Middle frontal gyrus (tissue), 1 donor: ENCODE results near the gene SLK.

Source experiments
- DNase-seq: peaks from one replicate; pipeline ENCODE4 v3.0.0-alpha.2; 2015; ENCODE audit warnings: low spot score; ENCODE audit errors: extremely low spot score

The SLK gene

DNA sequence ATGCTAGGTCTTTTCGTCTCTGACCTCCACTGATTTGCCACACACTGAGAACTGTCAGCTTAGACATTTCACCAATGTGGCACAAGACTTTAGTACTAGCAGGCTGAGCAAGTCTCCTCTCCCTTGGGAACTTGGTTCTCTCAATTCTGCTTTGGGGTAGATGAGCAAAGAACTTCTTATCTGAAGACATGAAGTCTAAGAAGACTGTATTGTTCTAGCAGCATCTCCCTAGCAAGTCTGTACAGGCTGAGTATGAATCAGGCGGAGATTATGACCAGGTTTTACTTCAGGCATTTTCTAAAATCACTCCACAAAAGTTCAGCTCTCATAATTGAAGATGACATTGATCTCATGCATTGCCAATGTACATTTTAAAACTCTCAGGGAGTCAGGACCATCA, 25.1 kb upstream of the SLK start:
- no peak for DNase-seq

DNA sequence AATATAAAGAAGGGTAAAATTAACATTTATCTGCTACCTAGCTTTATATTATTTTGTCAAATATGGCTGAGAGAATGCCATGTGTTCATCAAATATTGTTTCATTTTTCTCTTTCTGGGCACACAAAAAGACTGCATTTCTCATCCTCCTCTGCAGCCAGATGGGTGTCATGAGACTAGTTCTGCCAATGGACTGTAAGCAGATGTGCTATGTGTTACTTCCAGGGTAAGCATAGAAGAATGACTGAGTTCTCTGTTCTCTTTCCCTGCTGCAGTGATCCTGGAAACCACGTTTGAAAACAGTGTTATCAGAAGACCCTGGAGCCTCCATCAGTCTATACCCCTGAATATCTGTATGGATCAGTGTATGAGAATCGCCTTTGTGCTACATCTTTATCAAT, 24.1 kb upstream of the SLK start:
- DNase-seq = no peak

DNA sequence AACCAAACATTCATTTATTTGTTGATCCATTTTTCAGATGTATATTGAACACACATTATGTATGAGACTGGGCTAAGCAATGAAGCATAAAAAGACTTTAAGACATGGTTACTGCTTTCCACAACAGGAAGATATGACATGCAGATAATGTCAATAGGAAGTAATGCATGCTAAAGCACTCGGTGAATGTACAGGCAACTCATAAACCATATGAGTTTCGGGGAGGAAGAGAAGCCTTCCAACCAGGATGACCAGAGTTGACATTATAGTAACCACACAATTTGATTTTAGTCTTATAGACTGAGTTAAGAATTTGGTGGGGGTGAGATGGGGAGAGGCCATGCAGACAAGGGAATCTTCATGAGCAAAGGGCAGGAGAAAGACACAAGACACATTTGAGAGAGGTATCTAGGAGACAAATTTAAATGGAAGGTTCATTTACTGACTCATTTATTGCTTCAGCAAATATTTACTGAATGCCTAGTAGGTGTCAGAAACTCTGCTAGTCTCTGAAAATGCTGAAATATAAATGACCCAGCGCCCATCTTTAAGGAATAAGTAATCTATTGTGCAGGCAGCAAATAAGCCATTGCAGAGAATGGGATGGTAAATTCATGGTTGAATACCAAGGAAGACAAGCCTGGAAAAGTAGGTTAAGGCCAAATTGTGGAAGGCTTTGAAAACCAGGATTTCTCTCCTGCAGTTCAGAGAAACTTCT, 19.0 kb upstream of the SLK start:
- no peak for DNase-seq

DNA sequence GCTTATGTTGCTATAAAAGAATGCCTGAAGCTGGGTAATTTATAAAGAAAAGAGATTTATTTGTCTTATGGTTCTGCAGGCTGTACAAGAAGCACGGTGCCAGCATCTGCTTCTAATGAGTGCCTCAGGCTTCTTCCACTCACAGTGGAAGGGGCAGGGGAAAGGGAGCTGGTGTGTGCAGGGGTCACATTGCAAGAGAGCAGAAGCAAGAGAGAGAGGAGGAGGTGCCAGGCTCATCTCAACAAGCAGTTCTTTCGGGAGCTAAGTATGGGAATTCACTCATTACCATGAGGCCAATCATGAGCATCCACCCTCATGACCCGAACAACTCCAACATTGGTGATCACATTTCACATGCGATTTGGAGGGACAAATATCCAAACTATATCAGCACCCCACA, 17.2 kb upstream of the SLK start:
- DNase-seq = no peak

DNA sequence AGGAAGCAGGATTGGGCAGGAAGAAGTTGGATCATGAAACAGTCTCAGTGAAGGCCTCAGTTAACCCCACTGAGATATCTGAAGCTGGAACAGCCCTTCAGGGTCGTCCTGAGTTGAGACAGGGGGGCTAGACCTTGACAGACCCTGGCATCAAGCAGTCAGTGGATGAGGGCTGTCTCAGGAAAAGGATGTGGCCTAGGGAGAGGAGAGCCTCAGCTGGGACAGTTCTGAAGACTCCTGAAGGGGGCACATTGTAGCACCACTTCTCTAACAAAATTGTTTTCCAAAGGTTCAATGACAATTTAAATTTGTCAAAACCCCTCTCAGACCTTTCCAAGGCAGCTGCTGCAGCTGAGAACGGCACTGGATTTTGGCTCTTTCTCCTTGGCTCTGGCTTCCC, 15.8 kb upstream of the SLK start:
- no peak for DNase-seq

DNA sequence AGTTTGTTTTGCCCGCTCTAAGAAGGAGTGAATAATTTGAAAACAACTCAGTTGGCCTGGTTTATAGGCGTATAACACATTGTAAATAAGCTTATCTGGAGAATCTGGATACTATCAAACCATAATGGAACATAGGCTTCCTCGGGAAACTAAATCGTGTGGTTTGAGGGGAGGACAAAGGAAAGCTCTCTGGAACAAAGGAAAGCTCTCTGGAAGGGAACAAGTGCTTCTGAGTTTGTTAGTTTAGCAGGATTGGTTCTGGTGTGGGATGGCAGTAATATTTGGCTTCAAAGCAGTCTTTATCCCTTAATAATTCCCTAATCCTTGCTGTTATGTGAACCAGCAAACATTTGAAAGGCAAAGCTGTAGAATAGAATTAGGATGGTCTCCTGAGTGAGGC, 15.0 kb upstream of the SLK start:
- no peak for DNase-seq

DNA sequence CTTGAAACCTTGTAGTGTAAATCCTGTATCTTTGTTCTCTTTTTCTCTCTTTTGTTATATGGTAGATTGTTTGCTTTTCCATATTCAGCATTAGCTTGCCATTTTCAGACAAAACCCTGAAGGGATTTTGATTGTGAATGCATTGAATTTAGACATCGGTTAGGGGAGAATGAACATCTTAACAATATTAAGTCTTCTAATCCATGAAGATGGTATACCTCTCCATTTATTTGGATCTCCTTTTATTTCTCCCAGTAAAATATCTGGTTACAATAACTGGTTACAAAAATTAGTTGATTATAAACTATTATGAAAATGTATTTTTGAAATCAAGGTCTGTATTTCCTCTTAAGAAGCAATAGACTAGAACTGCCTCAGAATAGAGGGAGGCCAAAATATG, 12.4 kb upstream of the SLK start:
- no peak for DNase-seq

DNA sequence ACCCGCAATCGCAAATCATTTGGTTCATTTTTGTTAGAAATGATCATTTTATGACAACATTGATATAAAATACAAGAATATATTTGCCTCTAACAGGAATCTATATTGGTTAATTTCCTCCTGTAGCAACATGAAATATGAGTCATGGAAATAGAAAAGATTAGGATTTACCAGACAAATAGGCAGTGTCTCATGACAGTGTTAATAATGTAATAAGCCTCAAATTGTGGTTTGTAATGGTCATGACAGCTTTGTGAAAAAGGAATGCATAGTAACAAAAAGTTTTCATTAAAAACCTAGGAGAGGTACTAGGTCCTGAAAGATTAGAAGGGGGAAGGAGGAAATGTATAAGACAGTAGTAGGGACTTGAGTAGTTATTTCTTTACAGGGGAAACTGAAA, 7.9 kb upstream of the SLK start:
- DNase-seq = no peak

DNA sequence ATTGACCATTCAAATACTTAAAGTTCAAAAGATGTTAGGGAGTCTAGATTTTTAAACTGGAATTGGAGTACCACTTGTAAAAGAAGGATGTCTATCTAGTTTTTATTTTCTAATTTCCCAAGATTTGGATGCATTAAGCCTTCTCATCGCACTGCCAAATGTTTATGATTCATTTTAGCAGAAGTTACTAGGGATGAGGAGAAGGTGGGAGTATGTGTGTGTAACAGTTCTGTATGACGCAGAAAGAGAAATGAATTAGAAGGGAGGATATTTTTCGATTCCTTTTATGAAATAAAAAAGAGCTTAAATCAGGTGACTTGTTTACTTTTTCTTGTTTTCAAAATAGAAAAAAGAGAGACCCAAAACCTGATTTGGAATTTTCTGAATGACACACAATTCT, 6.8 kb upstream of the SLK start:
- DNase-seq = no peak

DNA sequence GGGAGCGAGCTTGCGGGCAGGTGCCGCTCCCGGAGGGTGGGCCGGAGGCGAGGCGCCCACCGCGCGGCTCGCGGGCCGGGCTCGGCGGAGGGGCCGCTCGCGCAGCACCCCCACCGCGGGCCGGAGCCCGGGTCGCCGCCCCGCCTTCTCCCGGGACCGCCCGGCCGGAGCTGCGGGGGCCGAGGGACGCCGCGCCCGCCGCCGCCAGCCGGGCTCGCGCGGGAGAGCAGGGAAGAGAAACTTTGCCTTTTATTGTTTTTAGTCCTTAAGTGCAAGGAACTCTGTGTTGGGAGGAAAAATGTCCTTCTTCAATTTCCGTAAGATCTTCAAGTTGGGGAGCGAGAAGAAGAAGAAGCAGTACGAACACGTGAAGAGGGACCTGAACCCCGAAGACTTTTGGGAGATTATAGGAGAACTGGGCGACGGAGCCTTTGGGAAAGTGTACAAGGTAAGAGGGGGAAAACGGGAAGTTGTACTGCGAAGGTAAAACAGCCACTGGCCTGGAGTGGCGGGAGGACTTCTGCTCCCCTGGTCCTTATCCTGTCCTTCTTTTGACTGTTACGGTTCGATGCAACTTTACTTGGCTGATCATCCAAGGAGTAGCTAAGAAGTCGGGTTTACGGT, 620 bp downstream of the SLK start:
- peak; percentile 18 for DNase-seq

DNA sequence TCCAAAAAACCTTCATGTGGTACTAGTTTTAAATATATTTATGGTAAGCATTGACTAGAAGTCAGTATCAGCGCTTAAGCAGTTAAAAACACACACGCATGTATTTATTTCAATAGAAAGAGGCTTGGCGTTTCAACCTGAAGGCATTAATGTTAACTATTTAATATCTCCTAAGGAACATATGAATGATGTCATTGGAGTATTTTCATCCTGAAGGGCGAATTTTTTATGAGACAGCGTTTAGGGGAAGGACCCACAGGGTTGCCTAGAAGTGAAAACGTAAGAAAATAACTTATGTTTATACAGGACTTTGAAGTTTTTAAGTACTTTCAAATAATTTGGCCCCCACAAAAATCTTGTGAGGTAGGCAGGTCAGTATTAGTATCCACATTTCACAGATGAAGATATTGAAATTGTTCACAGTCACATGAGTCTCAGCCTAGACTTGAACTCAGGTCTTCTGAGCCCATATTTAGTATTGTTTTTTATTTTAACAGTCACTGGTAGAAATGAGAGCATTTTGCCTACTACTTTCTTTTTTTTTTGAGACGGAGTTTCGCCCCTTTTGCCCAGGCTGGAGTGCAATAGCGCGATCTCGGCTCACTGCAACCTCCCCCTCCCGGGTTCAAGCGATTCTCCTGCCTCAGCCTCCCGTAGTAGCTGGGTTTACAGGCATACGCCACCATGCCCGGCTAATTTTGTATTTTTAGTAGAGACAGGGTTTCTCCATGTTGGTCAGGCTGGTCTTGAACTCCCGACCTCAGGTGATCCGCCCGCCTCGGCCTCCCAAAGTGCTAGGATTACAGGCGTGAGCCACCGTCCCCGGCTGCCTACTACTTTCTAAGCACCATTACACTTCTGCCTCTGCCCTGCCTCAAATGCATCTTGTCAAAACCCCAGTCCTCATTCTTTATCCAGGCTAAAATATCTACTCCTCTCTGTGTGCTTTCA, 1.8 kb downstream of the SLK start:
- DNase-seq = no peak

DNA sequence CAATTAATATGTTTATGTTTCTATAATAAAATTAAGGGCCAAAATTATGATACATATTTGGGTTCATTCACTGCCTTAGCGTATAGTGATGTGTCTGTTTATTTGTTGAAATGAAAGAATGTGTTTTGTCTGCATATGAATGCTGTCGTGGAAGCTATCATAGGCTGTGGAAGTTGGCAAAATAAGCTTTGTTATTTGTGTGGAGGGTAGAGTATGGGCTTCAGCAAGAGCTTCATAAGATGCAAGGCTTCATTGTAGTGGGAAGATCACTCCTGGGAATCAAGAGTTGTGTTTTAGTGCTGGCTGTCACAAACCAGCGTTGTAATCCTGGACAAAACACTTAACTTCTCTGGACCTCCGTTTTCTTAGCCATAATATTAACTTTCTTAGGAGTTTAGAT, 2.5 kb downstream of the SLK start:
- no peak for DNase-seq

DNA sequence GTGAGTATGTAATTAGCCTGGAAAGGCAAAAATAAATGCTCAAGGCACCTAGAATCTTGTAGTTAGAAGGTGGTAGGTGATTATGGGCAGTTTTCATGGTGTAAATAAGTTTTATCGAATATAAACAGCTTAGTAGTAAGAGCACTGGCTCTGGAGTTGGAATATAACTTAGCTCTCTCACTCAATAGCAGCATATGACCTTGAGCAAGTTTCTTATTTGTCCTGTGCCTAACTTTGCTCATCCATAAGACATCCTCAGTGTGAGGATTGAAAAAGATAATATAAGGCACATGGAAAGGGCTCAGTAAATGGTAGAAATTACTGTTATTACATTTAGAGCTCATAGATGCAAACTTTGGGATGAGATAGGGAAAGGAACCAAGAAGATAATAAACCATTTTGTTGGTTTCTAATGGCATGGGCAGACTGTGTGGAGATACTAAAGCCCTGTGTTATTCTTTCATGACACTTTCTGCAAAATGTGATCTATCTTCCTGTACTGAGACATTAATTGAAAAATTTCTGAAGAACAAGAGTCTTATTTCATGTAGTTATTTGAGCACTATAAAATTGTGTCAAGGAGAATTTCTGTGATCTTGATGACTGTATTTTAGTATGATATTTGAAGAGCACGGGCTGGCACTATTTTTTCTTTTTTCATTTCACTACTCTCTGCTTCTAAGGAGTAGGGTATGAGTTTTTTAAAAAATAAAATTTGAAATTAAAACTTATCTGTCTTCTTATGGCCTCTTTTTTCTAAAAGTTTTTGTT, 3.1 kb downstream of the SLK start:
- no peak for DNase-seq

DNA sequence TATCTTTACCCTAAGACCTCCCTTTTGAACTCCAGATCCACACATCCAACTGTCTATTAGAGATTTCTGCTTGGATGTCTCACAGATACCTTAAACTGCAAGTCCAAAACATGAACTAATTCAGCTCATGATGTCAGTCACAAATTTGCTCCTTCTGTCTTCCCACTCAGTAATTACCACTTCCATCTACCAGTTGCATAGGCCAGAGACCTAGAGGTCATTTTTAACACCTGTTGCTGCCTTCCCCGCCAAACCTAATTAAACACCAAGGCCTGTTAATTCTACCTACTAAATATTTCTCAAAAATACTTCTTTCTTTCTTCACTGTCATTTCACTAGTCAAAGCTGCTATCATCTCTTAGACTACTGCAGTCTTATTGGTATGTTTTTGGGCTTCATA, 8.2 kb downstream of the SLK start:
- no peak for DNase-seq

DNA sequence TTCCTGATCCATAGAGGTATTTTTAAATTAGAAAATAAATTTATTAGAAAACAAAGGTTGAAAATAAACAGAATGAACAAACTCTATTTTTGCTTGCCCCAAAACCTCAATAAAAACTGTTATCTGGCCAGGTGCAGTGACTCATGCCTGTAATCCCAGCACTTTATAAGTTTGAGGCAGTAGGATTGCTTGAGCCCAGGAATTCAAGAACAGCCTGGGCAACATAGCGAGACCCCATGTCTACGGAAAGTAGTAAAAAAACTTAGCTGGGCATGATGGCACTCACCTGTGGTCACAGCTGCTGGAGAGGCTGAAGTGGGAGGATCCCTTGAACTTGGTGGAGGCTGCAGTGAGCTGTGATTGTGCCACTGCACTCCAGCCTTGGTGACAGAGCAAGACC, 10.3 kb downstream of the SLK start:
- DNase-seq = no peak

DNA sequence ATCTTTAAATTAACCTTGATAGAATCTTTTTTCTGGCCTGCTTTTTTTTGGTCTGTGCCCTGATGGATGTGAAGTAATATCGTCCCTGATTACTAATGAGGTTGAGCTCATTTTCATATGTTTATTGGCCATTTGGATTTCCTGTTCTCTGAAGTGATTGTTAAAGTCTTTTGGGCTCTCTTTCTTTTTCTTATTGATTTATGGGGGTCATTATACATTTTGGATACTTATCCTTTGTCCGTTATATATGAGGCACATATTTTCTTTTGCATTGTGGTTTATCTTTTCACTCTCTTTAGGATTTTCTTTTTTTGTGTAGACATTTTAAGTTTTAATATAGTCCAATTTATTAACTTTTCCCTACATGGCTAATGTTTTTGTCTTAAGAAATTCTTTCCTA, 12.6 kb downstream of the SLK start:
- no peak for DNase-seq

DNA sequence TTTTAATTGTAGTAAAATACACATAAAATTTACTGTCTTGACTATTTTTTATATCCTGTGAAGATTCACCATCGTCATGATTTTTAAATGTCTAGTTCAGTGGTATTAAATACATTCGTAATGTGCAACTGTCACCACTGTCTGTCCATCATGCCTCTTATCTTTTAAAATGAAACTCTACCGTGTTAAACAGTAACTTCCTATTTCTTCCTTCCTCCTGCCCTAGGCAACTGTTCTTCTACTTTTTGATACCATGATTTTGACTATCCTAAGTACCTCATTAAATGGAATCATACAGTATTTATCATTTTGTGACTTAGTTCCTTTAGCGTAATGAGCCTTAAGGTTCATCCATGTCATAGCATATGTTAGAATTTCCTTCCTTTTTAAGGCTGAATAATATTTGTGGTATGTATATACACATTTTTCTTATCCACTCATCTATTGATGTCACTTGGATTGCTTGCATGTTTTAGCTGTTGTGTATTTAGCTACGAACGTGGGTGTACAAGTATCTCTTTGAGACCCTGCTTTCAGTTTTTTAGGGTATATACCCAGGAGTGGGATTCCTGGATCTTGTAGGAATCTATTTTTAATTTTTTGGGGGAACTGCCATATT, 13.5 kb downstream of the SLK start:
- DNase-seq = no peak

DNA sequence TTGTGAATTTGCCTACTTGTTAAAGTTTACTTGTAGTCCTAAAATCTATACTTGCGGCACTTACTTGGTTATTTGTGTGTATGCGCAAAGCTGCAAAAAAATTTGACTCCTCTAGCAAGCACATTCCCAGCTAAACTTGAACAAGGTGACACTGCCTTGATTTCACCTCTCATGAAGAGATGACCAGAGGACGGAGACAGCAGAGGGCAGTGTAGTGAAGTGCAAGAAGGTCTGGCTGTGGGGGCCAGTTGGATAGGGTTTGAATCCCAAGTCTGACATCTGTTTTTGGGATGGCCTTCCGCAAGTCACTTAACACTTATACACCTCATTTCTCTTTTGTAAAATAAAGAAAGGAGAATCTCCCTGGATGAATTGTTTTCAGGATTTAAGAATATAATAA, 15.7 kb downstream of the SLK start:
- no peak for DNase-seq

DNA sequence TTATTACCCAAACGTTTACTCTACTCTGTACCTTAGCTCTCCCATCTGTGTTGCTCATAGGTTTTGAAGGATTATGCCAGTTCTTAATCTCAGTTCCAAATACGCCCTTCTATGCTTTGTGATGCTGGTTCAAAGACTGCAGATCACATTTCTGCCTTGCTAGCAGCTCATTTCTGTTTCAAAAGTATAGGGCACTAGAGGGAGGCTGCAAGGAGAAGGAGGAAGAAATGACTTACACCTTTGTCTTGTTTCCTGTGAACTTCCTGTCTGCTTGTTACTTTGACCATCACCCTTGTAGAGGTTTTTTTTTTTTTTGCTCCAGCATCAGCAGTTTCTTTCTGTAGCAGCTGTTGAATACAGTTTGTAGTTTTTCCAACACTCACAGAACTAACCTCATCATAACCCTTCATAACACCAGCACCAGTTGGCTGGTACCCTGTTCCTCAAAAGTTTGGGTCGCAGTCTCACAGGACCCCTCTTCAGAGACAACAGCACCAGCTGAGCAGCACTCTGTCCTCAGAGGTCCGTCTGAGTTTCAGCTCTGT, 16.5 kb downstream of the SLK start:
- no peak for DNase-seq

DNA sequence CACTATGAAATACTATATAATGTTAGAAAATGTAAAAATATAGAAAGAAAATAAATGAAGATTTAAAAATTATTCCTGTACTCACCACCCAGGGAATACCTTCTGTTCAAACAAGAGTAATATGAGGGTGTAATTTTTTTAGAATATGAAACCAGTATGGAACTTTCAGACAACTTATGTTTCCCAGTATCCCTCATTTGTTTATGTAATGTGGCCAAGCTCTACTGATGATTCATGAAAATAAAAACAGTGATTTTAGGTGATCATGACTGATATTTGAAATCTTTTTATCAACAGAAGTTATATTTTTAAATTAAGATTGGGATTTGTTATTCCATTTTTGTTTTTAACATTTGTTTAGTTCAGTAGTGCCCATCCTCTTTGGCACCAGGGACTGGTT, 18.8 kb downstream of the SLK start:
- no peak for DNase-seq

DNA sequence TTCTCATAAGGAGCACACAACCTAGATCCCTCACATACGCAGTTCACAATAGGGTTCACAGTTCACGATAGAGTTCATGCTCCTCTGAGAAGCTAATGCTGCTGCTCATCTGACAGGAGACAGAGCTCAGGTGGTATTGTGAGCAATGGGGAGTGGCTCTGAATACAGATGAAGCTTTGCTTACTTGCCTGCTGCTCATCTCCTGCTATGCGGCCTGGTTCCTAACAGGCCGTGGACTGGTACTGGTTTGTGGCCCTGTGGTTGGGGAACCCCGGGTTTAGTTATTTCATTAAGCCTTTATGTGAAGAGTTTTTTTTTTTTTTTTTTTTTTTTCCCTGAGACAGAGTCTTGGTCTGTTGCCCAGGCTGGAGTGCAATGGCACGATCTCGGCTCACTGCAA, 19.4 kb downstream of the SLK start:
- DNase-seq = no peak
